Natural killer cell (primary cell): ENCODE measurements around the gene LRRC47. TPM values are rescaled to one million over a fixed set of nuclear protein-coding genes. Genes with fewer than 3 reads are reported as not detected.

Experiments
- ATAC-seq, 3 donors: fragments of 150-1000 bp in 2 of 3; fragments of 200-7000 bp in 1 of 3; cut with Tn5 transposase; 1 replicate in 1 of 3; 2 replicates in 2 of 3; pipeline ENCODE4 v1.10.0; 2021; ENCODE audit warnings: mild to moderate bottlenecking in 2 of 3, moderate library complexity in 2 of 3
- DNase-seq, 2 donors: peaks; one replicate each; pipeline versions ENCODE4 v3.0.0 to v3.0.0-alpha.2; 2013 to 2021; ENCODE audit warnings: mixed read lengths in 1 of 2
- H3K27ac ChIP-seq: one replicate; pipeline ENCODE4 v1.5.1; 2013; ENCODE audit warnings: mild to moderate bottlenecking, low read length
- H3K27me3 ChIP-seq: one replicate; pipeline ENCODE4 v1.6.1; 2013; ENCODE audit warnings: low read length; ENCODE audit not compliant: control insufficient read depth, insufficient read depth
- H3K36me3 ChIP-seq: one replicate; pipeline ENCODE4 v1.6.1; 2013; ENCODE audit warnings: low read length; ENCODE audit not compliant: control insufficient read depth, insufficient read depth
- H3K4me1 ChIP-seq: one replicate; pipeline ENCODE4 v1.6.1; 2013; ENCODE audit warnings: low read length; ENCODE audit not compliant: control insufficient read depth, insufficient read depth
- H3K4me3 ChIP-seq: one replicate; pipeline ENCODE4 v1.5.1; 2013; ENCODE audit warnings: low read length
- H3K9me3 ChIP-seq: one replicate; pipeline ENCODE4 v1.6.1; 2013; ENCODE audit warnings: low read length; ENCODE audit not compliant: control insufficient read depth, insufficient read depth
- H3K27ac Mint-ChIP-seq, 2 donors: one replicate each; pipeline ENCODE4 v1.8.0; 2022; ENCODE audit warnings: mild to moderate bottlenecking in 2 of 2, mixed read lengths in 2 of 2, moderate library complexity in 1 of 2
- H3K27me3 Mint-ChIP-seq, 2 donors: one replicate each; pipeline ENCODE4 v1.8.0; 2022; ENCODE audit warnings: low read depth in 2 of 2, mixed read lengths in 2 of 2
- H3K36me3 Mint-ChIP-seq: one replicate; pipeline ENCODE4 v1.8.0; 2022; ENCODE audit warnings: mixed read lengths
- H3K4me1 Mint-ChIP-seq, 2 donors: one replicate each; pipeline ENCODE4 v1.8.0; 2022; ENCODE audit warnings: mixed read lengths in 2 of 2
- H3K4me3 Mint-ChIP-seq: one replicate; pipeline ENCODE4 v1.8.0; 2022; ENCODE audit warnings: mild to moderate bottlenecking, moderate library complexity, mixed read lengths
- H3K9me3 Mint-ChIP-seq, 2 donors: one replicate each; pipeline ENCODE4 v1.8.0; 2022; ENCODE audit warnings: mixed read lengths in 2 of 2
- CTCF ChIP-seq: fragments of 200-600 bp; IDR thresholded peaks from one replicate; pipeline ENCODE4 v1.8.0; 2022; ENCODE audit warnings: antibody characterized with exemption
- WGBS: methylation state at CpG from one replicate; pipeline ENCODE4 v1.1.7; 2013; ENCODE audit warnings: missing lambda C conversion rate; ENCODE audit not compliant: insufficient coverage; 5-methylcytosine and 5-hydroxymethylcytosine counted together
- intact Hi-C: fragments of 100-400 bp; cut with micrococcal nuclease; formaldehyde crosslinking; loops from one replicate; pipeline ENCODE4 v1.14.2; 2022
- total RNA-seq, 4 donors: library from RNA; stranded (reverse); fragments of 120-200 nt in 1 of 4; gene quantifications; one replicate each; pipeline versions ENCODE4 v1.2.3 to v1.2.4, GENCODE V29; 2013 to 2022

Gene LRRC47
- total RNA-seq, 3 donors from 2014 or later (not counting 1 experiment from before 2014, with no cell fraction given) = 33.5 to 49.8 (median 45.2) TPM

- H3K4me1 Mint-ChIP-seq = no peaks in the 10 kb centered on the region
- H3K9me3 Mint-ChIP-seq = no peaks in the 10 kb centered on the region
- H3K27me3 Mint-ChIP-seq = no peaks in the 10 kb centered on the region
- DNase-seq (no peak), ATAC-seq (peak in 1 of 3 donors; percentile 24)
- H3K27ac ChIP-seq = no peak overlapping the region
- intact Hi-C loops = no loop called here
- peaks cover 56% of the 10 kb centered on the region for H3K36me3 ChIP-seq
- H3K4me3 ChIP-seq = no peak overlapping the region
- peaks cover 16% of the 10 kb centered on the region for H3K36me3 Mint-ChIP-seq
- no peaks in the 10 kb centered on the region for H3K9me3 ChIP-seq
- H3K4me3 Mint-ChIP-seq = no peak overlapping the region
- WGBS = 97% methylated on average over 11 of the region's 11 CpGs
- H3K27ac Mint-ChIP-seq = no peak overlapping the region
- H3K4me1 ChIP-seq = no peaks in the 10 kb centered on the region
- TF ChIP-seq CTCF = no peak
- H3K27me3 ChIP-seq = no peaks in the 10 kb centered on the region
Observed at GRCh38 chr1:3838788-3839187, 42.5 kb upstream of the LRRC47 start.

GRCh38 chr1:3837685-3838084 is 41.4 kb upstream of the LRRC47 start:
- Mint-ChIP-seq H3K4me3 (no peak overlapping the region), H3K36me3 (peaks cover 23% of the 10 kb centered on the region), H3K27ac (no peak overlapping the region), H3K4me1 (no peaks in the 10 kb centered on the region), H3K9me3 (no peaks in the 10 kb centered on the region), H3K27me3 (no peaks in the 10 kb centered on the region)
- intact Hi-C loops = no loop called here
- DNase-seq (no peak), ATAC-seq (no peak)
- Histone ChIP-seq H3K9me3 (no peaks in the 10 kb centered on the region), H3K4me3 (no peak overlapping the region), H3K27me3 (no peaks in the 10 kb centered on the region), H3K27ac (no peak overlapping the region), H3K36me3 (peaks cover 63% of the 10 kb centered on the region), H3K4me1 (no peaks in the 10 kb centered on the region)
- 100% methylated on average over 1 of the region's 1 CpG for WGBS
- TF ChIP-seq CTCF = no peak

GRCh38 chr1:3837200-3837599 is 40.9 kb upstream of the LRRC47 start:
- H3K4me1 ChIP-seq = no peaks in the 10 kb centered on the region
- Mint-ChIP-seq H3K4me1 (no peaks in the 10 kb centered on the region), H3K27me3 (no peaks in the 10 kb centered on the region), H3K36me3 (peaks cover 26% of the 10 kb centered on the region), H3K27ac (no peak overlapping the region), H3K4me3 (no peak overlapping the region), H3K9me3 (no peaks in the 10 kb centered on the region)
- TF ChIP-seq CTCF = no peak
- no peaks in the 10 kb centered on the region for H3K27me3 ChIP-seq
- intact Hi-C loops = no loop called here
- peaks cover 62% of the 10 kb centered on the region for H3K36me3 ChIP-seq
- H3K4me3 ChIP-seq = no peak overlapping the region
- H3K27ac ChIP-seq = no peak overlapping the region
- ATAC-seq (no peak), DNase-seq (no peak)
- no peaks in the 10 kb centered on the region for H3K9me3 ChIP-seq
- WGBS = 98% methylated on average over 6 of the region's 6 CpGs

- ATAC-seq (no peak), DNase-seq (no peak)
- H3K4me3 ChIP-seq = no peak overlapping the region
- Mint-ChIP-seq H3K4me1 (no peaks in the 10 kb centered on the region), H3K27me3 (no peaks in the 10 kb centered on the region), H3K4me3 (no peak overlapping the region), H3K36me3 (peaks cover 34% of the 10 kb centered on the region), H3K9me3 (no peaks in the 10 kb centered on the region), H3K27ac (no peak overlapping the region)
- TF ChIP-seq CTCF = no peak
- H3K27ac ChIP-seq = no peak overlapping the region
- no peaks in the 10 kb centered on the region for H3K9me3 ChIP-seq
- H3K36me3 ChIP-seq = peaks cover 68% of the 10 kb centered on the region
- no peaks in the 10 kb centered on the region for H3K4me1 ChIP-seq
- H3K27me3 ChIP-seq = no peaks in the 10 kb centered on the region
- 98% methylated on average over 10 of the region's 11 CpGs for WGBS
- intact Hi-C loops = no loop called here
Observed at GRCh38 chr1:3836421-3836820, 40.1 kb upstream of the LRRC47 start.
